Measurements from ENCODE around the gene TMEM212. TPM values are rescaled to one million over a fixed set of nuclear protein-coding genes. Genes with fewer than 3 reads are reported as not detected.

Gene TMEM212
- total and polyA plus RNA-seq, 2 of the 13 experiments (the other 11 are each of a cell fraction or from before 2014, with no cell fraction given), result not detected

GRCh38 chr3:171883257-171883892 is 40.2 kb downstream of the TMEM212 start (continued):
- TF ChIP-seq ZFAT (CRISPR knock-in tag; conservative IDR thresholded peaks at IDR 0.05), result no peak
- TF ChIP-seq ZNF446 (CRISPR knock-in tag; IDR thresholded peaks at IDR 0.05), result no peak
- no peak for TF ChIP-seq ZNF615 (CRISPR knock-in tag; IDR thresholded peaks at IDR 0.05; ENCODE audit: borderline replicate concordance)
- peak; percentile 13; the same call in 1 of the 2 replicates for TF ChIP-seq IRF2 (CRISPR knock-in tag; IDR thresholded peaks at IDR 0.05)
- no peak for TF ChIP-seq MTF2 (CRISPR knock-in tag; IDR thresholded peaks at IDR 0.05; ENCODE audit: borderline replicate concordance)
- no peak for TF ChIP-seq REXO4 (CRISPR knock-in tag; IDR thresholded peaks at IDR 0.05; ENCODE audit: borderline replicate concordance)
- TF ChIP-seq TMF1 (CRISPR knock-in tag; IDR thresholded peaks at IDR 0.05; ENCODE audit: low read depth), result no peak
- TF ChIP-seq ZNF614 (CRISPR knock-in tag; IDR thresholded peaks at IDR 0.05; ENCODE audit: borderline replicate concordance), result 0 out of 2 replicates have a peak, but pooled peaks have one; percentile 24
- TF ChIP-seq KAT7 (CRISPR knock-in tag; IDR thresholded peaks at IDR 0.05; ENCODE audit: borderline replicate concordance), result no peak
- no peak for TF ChIP-seq ZNF75D (CRISPR knock-in tag; IDR thresholded peaks at IDR 0.05; ENCODE audit: borderline replicate concordance)
- TF ChIP-seq ZNF576 (CRISPR knock-in tag; IDR thresholded peaks at IDR 0.05), result no peak
- peak; percentile 99 for TF ChIP-seq HNRNPUL1 (IDR thresholded peaks at IDR 0.05; ENCODE audit: low read depth, low read length)
- TF ChIP-seq ERF (CRISPR knock-in tag; IDR thresholded peaks at IDR 0.05), result peak; percentile 65
- no peak for TF ChIP-seq ZBTB8A (CRISPR knock-in tag; IDR thresholded peaks at IDR 0.05; ENCODE audit: borderline replicate concordance, low read depth)
- TF ChIP-seq ZFP90 (CRISPR knock-in tag; IDR thresholded peaks at IDR 0.05; ENCODE audit: borderline replicate concordance), result no peak
- no peak for TF ChIP-seq YEATS4 (CRISPR knock-in tag; IDR thresholded peaks at IDR 0.05; ENCODE audit: borderline replicate concordance)
- no peak for TF ChIP-seq CREBL2 (CRISPR knock-in tag; IDR thresholded peaks at IDR 0.05; ENCODE audit: borderline replicate concordance)
- no peak for TF ChIP-seq U2AF1 (optimal IDR thresholded peaks at IDR 0.05; ENCODE audit: low read depth, low read length)
- no peak for TF ChIP-seq ZNF451 (CRISPR knock-in tag; IDR thresholded peaks at IDR 0.05)
- peak; percentile 68 for TF ChIP-seq FOSL2 (CRISPR knock-in tag; IDR thresholded peaks at IDR 0.05)
- no peak for TF ChIP-seq MXI1 (IDR thresholded peaks at IDR 0.05; ENCODE audit: borderline replicate concordance, low read depth, low read length)
- no peak for TF ChIP-seq TEAD2 (CRISPR knock-in tag; IDR thresholded peaks at IDR 0.05)
- no peak for TF ChIP-seq CSRNP2 (CRISPR knock-in tag; conservative IDR thresholded peaks at IDR 0.05; ENCODE audit: low read depth)
- TF ChIP-seq ZNF282 (IDR thresholded peaks at IDR 0.05; ENCODE audit: partially characterized antibody), result no peak
- peak; percentile 96 for TF ChIP-seq MED1 (CRISPR knock-in tag; IDR thresholded peaks at IDR 0.05)
- no peak for TF ChIP-seq PHF8 (CRISPR knock-in tag; IDR thresholded peaks at IDR 0.05)
- no peak for TF ChIP-seq ATRX (CRISPR knock-in tag; IDR thresholded peaks at IDR 0.05; ENCODE audit: borderline replicate concordance)
- no peak for TF ChIP-seq ESRRA (CRISPR knock-in tag; IDR thresholded peaks at IDR 0.05; ENCODE audit: low read depth)
- peak; percentile 59; the same call in 1 of the 2 replicates for TF ChIP-seq RCOR2 (CRISPR knock-in tag; IDR thresholded peaks at IDR 0.05)
- no peak for TF ChIP-seq ZSCAN9 (CRISPR knock-in tag; IDR thresholded peaks at IDR 0.05; ENCODE audit: borderline replicate concordance)

Data from HepG2 (cell line).